ENCODE data around the gene C9orf50.
"Not testable (repeated sequence)": the region's sequence is repeated elsewhere in the genome, so short reads cannot be mapped to it uniquely, and the experiment has no call there.

C9orf50 gene

GRCh38 chr9:129648092-129648763 lies 27.3 kb upstream of the C9orf50 start:
- no peak for DNase-seq

DNA sequence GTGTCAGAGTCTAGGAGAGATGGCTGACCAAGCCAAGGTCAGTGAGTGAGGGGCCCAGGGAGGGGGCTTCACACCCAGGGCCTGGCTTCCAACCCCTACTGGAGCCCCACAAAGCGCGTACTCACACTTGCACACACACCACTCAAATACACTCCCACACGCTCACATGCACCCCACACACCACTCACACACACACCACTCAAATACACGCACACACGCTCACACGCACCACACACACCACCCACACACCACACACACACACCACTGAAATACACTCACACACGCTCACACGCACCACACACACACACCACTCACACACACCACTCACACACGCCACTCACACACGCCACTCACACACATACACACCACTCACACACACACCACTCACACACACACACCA lies 26.7 kb upstream of the C9orf50 start:
- no peak for DNase-seq

GRCh38 chr9:129646654-129647053 lies 25.8 kb upstream of the C9orf50 start:
- DNase-seq, result no peak

GRCh38 chr9:129646252-129646651 lies 25.4 kb upstream of the C9orf50 start:
- DNase-seq, result no peak

DNA sequence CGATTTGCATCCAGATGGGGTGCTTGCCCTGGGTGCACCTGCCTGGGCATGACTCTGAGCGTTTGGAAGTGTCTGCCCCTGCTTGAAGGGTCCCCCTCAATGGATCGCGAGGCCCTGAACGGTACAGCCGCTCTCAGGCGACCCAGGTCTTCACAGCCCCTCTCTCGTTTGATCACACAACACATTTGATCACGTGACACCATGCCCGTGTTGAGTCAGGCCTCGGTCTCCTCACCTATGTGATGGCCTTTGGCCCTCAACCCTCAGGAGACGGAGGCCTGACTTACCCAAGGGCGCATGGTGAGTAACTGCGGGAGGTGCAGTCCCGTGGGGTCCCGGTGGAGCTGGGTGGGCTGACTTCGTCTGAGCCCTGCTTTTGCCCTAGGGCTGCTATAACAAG lies 24.0 kb upstream of the C9orf50 start:
- no peak for DNase-seq

DNA sequence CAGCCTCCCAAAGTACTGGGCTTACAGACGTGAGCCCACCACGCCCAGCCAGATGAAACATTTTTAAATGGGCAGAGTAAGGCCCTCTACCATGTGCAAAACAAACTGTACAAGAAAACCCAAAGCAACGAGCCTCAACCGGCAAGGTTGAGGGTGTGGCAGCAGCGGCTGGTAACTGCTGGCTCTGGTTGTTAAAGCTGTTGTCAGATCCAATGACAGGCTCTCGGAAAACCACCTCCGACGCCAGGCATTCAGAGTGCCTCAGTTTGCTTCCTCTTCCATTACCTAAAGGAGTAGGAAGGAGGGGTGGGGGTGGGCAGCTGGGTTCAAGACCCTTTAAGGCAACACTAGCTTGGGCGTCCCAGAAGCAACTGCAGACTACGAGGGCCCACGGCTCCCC lies 23.5 kb upstream of the C9orf50 start:
- DNase-seq, result no peak

- no peak for DNase-seq
Observed at GRCh38 chr9:129643706-129644105, 22.8 kb upstream of the C9orf50 start.

DNA sequence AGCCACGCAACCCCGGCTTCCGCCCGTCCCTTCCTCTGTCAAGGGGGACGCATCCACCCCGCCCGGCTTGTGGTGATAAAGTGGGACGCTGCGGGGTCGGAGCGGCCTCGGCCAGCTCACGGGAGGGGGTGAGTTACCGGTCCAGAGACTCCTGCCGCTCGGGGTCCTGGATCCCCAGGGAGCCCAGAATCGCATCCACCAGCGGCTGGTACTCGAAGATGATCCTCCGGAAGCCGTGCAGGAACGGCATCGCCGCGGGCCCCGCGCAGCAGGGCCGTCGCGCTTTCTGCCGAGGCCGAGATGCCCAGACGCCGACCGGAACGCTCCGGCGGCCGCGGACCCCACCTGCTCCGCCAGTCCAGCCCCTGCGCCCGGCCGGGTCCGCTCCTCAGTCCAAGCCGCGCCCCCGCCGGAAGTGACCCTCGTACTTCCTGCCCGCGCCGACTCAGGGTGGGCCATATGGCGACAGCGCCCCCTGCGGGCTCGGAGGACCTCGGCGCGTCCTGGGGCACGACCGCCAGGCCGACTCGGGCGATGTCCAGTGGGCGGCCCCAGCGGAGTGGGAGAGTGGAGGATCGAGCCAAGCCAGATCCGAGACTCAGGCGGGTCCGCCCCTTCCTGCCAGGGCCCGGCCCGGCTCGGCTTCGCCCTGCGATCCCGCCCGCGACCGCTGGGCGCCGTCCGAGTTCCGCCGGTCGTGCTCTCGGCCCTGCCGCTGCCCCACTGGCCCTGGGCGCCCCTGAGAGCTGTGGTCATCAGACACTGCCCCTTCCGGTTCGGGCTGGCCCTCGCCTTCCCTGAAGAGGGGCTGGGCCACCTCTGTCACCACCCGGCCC lies 21.1 kb upstream of the C9orf50 start, which contains the start of gene ASB6:
Gene ASB6, minus strand, starts transcription at position 402 of the 836 bp plus-strand sequence. Its CDS starts 152 bp downstream, at position 250.
- DNase-seq, result peak; percentile 82

DNA sequence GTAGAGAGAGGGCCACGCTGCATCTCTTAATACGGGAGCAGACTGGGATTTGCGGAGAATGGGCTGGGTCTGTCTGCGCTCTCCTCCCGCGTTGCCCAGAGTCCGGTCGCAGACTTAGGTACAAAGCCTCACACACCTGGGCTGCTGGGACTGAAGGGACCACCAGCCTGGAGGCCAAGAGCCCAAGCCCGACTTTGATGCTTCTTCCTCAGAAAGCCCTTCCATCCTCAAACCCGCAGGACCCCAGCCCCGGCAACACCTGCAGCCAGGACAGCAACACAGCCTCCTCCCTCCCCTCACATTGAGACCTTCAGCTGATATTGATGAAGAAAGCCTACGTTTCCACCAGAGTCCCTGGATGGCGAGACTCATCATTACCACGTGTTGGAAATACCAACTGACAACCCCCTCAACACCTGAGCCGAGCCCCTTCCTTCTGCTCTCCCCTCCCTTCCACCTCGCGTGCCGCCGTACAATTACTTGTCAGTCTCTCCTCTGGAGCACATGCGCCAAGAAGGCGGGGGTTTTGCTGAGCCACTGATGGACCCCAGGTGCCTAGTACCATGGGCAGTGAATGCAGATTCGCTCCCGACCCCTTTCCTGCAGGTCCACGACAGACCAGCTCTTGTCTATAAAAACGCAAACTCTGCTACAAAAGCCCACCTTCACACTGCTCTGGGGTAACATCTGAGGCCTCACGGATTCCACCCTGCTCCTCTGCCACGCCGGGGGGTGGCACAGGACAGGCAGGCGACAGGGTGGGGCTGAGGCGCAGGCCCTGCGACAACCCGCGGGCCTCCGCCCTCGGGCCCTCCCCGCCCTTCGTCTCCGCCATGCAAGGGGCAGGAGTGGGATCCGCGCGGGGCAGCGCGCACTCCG lies 20.2 kb upstream of the C9orf50 start:
- DNase-seq, result no peak

GRCh38 chr9:129640086-129640870 lies 19.4 kb upstream of the C9orf50 start:
- peak; percentile 20 for DNase-seq

DNA sequence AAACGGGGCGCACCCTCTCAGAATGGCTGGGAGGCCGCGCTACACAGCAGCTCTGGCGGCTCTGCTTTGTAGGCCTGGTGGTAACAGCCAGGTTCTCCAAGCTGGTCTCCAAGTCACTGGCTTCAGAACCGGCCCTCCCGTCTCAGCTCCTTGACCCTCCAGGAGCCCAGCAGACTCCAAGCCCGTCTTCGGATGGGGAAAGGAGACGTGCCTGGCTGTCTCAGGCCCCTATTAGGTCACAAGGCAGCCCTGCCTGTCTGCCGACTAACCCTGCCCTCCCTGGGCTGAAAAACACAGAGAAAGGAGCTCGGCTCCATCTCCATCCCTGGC lies 18.8 kb upstream of the C9orf50 start:
- no peak for DNase-seq

DNA sequence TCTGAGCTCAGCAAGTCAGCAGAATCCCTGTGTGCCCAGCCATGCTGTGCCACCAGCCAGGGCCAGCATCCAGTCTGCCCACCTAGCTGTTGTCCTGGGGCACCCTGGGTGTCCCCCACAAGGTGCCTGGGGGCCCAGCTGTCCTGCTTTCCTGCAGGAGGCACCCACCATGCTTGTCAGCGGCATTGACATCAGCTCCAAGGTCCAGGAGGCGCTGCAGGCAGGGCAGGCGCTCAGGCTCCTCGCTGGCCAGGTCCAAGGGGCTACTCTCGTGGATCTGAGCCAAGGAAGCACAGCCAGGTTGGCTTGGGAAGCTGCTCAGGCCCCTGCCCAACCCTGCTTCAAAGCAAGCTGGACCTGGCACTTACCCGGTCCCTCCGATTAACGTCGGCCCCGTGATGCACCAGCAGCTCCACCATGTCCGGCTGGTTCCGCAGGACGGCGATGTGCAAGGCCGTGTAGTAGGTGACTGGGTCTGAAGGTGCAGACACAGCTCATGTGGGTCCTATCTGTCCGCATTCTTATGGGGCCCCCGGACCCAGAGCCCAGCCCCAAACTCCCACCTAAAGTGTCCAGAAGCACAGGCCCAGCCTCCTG lies 18.2 kb upstream of the C9orf50 start:
- DNase-seq, result no peak

GRCh38 chr9:129637673-129638439 lies 17.0 kb upstream of the C9orf50 start:
- no peak for DNase-seq

DNA sequence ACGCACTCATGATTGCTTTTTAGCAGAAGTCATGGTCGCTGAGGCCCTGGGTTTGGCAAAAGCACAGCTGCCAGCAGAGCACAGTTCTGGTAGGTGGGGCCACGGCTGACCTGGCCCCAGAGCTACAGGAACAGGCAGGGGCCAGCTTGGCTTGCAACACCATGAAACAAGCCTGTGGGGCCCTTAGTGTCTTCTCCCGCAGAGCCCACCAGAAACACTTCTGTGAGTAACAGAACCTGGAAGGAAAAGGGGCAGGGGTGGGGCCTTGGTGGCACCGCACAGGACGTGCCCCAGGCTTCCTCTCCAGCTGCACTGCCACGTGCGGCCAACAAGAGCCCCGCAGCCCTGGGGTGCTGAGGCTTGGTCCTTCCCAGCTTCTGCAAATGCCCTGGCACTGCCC lies 16.2 kb upstream of the C9orf50 start:
- no peak for DNase-seq

- DNase-seq, result not testable (repeated sequence)
Observed at GRCh38 chr9:129636343-129636742, 15.4 kb upstream of the C9orf50 start.

DNA sequence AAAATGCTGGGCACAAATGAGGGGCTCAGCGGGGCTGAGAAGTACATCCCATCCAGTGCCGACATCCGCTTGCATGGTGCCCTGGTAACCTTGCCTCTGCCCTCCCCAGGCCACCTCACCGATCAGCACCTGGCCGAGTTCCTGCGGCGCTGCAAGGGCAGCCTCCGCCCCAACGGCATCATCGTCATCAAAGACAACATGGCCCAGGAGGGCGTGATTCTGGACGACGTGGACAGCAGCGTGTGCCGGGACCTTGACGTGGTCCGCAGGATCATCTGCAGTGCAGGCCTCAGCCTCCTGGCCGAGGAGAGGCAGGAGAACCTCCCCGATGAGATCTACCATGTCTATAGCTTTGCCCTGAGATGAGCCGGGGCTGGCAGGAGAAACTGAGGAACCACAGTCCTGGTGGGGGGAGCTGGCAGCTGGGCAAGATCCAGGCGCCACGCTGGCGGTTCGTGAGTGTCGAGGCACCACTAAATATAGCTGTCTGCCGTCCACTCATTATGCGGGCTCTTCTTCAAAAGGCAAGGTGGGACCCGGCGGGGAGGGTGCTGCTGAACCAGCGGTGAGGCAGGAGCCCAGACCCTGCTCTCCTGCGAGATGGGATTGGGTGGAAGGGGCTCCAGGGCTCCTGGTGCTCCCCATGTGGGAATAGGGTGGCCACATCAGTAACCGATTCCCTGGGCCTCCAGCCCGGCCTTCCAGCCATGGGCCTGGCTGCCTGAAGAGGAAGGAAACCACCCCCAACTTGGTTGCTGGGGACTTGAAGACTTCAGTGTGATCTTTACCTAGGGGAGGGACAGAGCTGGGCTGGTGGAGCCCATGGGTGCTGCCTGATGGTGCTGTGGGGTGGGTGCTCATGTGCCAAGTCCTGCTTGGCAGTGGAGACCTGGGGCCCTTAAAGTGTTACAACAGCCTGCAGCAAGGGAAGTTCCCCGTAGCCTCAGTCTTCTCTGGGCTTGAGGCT lies 14.5 kb upstream of the C9orf50 start:
- DNase-seq, result no peak

GRCh38 chr9:129633848-129634247 lies 12.9 kb upstream of the C9orf50 start:
- DNase-seq, result no peak

GRCh38 chr9:129633207-129633606 lies 12.3 kb upstream of the C9orf50 start:
- no peak for DNase-seq

GRCh38 chr9:129632460-129632859 lies 11.6 kb upstream of the C9orf50 start:
- DNase-seq, result no peak

- DNase-seq, result no peak
Observed at GRCh38 chr9:129631674-129632129, 10.8 kb upstream of the C9orf50 start.
